GM12873 (cell line): ENCODE measurements around the gene TGM2.

ENCODE experiments used
- TF ChIP-seq, protein P1 (sequence below): IDR thresholded peaks from 2 replicates; pipeline ENCODE4 v1.5.1; 2012; ENCODE audit warnings: low read depth, mild to moderate bottlenecking, moderate library complexity, low read length, control low read depth; ENCODE audit not compliant: insufficient read depth; ENCODE audit errors: missing control alignments

The TGM2 gene

DNA sequence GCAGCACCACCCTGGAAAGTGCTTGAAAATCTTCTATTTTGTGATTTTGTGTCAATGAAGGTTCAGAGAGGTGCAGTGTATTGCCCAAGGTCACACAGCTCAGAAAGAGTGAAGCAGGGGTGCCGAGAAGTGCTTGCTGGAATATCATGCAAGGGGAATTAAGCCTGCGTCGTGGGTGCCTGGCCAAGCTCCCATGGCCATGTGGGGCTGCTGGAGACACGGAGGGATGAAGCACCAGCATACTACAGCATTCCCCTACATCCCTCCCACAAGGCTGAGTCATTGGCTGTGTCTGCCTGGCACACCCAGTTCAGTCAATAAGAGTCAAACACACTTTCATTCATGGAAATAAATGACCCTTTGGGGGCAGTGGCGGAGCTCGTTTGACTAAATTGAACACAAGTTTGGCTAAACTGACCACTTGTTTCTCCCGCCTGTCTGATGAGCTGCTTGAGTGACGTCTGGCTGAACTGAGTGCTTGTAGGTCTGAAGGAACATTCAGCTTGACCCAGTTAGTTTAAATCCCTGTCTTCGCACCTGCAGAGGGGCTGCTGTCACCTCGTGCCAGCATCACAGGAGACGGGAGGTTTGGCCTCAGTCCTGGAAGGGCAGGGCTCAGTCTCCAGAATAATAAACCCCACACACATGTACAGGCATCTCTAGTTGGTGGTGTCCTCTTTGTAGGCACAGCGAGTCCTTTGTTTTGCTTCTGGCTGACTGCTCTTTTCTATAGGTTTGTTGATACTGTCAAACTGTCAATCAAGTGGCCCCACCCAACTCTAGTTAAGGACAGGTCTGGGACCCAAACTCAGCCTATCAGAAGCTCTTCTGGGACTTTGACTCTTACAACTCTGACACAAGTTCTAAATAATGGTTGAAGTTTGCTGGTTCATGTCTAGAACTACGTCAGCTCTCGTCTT is 8.4 kb upstream of the TGM2 start:
- TF ChIP-seq, protein P1, sequence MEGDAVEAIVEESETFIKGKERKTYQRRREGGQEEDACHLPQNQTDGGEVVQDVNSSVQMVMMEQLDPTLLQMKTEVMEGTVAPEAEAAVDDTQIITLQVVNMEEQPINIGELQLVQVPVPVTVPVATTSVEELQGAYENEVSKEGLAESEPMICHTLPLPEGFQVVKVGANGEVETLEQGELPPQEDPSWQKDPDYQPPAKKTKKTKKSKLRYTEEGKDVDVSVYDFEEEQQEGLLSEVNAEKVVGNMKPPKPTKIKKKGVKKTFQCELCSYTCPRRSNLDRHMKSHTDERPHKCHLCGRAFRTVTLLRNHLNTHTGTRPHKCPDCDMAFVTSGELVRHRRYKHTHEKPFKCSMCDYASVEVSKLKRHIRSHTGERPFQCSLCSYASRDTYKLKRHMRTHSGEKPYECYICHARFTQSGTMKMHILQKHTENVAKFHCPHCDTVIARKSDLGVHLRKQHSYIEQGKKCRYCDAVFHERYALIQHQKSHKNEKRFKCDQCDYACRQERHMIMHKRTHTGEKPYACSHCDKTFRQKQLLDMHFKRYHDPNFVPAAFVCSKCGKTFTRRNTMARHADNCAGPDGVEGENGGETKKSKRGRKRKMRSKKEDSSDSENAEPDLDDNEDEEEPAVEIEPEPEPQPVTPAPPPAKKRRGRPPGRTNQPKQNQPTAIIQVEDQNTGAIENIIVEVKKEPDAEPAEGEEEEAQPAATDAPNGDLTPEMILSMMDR = no peak

DNA sequence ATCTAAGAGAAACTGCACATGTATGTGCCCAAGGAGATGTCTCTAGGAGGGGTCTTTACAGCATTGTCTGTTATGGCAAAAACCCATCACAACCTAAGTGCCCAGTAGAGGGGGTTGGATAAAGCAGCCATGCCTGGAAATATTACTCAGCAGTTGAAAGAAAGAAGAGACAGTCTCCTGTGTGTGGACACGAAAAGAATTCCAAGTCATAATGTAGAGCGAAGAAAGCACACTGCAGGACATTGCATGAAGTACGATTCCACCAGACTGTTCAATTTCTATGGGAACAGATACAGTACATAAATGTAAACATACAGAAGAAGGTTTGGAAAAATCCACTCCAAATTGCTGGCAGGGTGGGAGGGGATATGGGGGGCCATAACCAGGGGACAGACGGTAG is 7.3 kb upstream of the TGM2 start:
- TF ChIP-seq, protein P1 = no peak

DNA sequence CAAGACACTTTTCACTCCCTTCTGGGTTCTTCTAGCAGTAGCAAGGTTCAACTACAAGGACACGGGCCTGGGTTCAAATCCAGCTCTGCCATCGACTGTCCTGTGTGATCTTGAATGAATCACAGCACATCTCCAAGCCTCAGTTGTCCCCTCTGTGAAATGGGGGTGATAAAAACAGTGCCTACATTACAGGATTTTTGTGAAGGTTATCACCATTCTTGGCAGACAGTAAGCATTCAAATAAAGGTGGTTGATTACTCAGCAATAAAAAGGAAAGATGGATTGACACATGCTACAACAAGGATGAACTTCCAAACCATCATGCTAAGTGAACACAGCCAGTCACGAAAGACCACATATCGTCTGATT is 6.6 kb upstream of the TGM2 start:
- TF ChIP-seq, protein P1 = no peak

DNA sequence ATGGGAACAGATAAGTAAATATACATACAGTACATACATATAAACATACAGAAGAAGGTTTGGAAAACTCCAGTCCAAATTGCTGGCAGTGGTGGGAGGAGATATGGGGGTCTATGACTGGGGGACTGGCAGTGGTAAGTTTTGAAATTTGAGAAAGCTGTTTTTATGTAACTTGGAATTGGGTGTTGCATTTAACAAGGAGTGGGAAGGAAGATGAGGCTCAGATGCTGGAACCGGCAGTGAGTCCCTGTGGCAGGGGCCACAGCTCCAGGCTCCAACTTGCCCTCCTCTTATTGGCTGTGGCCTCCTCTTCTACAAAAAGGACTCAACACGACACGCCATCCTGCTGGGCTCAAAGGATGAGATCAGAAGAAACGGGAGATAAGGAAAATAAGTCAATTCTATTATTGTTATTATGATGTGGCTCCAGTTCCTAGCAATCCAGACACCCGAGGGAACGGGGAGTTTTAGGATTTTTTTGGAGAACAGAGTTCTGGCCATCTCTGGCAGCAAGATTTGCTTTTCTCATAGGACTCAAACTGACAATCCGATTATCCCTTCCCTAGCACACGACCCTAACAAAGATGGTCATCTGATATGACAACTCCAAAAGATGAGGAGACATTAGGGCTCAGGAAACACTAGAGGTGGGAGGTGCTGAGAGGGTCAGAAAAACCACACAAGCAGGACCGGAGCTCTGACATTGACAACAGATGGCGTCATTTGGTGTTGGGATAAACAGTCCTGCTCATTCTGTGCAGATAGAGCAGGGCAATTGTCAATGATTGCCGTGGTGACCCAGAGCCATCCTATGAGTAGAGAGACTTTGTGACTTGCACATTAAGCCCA is 6.0 kb upstream of the TGM2 start:
- TF ChIP-seq, protein P1 = no peak

DNA sequence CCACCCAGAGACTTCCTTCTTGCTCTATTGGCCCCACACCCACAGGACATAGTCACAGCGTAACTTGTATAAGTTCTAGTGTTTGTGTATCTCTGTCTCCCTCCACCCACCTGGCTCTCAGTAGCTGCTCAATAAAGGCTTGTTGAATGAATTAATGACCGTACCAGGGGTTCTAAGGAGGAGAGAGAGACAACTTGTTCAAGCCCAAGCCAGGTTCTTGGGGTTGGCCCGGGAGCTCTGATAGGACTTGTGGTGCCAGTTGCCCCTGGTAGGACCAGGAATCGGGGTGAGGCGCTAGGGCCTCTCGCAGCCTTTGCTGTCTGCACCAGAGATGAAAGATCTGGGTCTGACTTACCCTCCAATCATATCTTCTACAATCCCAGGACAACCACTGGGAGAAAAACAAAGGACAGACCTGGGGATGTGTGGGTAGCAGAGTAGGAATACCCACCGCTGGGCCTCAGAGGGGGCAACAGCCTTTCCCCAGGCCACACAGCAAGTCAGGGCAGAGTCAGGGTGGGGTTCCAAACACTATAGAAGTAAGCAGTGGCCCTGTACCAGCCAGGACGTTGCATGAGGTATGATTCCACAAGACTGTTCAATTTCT is 5.3 kb upstream of the TGM2 start:
- TF ChIP-seq, protein P1 = no peak

DNA sequence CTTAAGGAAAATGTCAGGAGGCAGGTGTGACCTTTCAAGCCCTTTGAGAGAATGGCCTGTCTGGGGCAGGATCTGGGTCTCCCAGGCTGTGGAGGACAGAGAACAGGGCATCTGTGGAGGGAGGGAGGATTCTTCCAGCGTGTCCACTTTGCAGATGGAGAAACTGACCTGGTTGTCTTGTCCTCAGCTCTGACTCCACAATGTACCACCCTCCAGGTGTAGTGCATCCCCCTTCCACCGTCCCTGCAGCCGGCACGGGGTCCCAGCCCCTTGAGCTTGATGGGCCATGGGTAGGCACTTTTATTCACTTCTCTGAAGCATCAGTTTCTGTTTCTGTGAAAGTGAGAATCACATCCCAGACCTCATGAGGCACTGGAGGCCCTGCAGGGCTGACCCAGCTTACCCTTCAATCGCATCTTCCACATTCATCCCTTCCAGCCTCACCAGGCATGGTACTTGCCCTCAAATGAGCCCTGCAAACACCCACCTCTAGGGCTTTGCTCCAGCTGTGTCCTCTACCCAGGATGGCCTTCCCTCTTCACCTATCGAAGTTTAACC is 4.6 kb upstream of the TGM2 start:
- TF ChIP-seq, protein P1 = no peak
